ENCODE data around the gene PPFIA2. TPM values are rescaled to one million over a fixed set of nuclear protein-coding genes. Genes with fewer than 3 reads are reported as not detected.

Gene PPFIA2
- total RNA-seq, 2 donors from 2014 or later: 22.6 to 62.6 TPM

DNA sequence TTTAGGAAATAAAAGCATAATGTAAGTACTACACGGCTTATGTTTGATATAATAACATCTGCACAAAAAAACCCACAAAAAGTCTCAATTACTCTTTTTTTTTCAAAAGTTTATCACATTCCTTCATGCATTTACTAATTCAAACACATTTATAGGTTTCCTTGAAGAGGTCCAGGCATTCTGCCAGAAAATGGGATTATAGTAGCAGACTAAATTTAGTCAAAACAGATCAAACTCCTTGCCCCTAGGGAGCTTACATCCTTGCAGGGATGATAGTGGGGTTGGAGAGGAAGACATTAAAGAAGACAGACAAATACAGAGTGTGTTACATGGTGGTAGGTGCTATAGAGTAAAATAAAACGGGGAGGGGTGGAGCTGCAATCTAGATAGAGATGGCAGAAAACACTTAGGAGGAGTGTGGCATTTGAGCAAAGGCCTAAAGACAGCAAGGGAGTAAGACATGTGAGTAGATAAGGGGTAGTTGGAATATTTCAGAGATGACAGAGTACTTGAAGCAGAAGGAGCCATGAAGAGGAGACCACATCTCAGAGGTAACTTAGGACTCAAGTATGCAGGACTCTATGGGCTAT, 266.9 kb downstream of the PPFIA2 start:
- DNase-seq (ENCODE audit: low spot score): no peak
- intact Hi-C loops (cut with DNase I): no loop called here

DNA sequence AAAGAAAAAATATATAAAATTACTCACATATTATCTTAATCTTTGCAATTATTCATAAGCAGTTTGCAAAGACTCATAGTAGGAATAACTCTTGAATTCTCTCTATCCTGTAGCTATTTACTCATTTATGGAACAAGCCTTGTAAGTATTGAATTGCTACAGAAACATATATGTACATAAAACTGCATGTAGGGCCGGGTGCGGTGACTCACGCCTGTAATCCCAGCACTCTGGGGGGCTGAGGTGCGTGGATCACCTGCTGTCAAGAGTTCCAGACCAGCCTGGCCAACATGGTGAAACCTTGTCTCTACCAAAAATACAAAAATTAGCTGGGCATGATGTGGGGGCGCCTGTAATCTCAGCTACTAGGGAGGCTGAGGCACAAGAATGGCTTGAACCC, 286.2 kb downstream of the PPFIA2 start:
- no peak for DNase-seq (ENCODE audit: low spot score)
- intact Hi-C loops (cut with DNase I): no loop called here

- intact Hi-C loops (cut with DNase I): no loop called here
- no peak for DNase-seq (ENCODE audit: low spot score)
Observed at GRCh38 chr12:81470923-81471322, 288.2 kb downstream of the PPFIA2 start.

DNA sequence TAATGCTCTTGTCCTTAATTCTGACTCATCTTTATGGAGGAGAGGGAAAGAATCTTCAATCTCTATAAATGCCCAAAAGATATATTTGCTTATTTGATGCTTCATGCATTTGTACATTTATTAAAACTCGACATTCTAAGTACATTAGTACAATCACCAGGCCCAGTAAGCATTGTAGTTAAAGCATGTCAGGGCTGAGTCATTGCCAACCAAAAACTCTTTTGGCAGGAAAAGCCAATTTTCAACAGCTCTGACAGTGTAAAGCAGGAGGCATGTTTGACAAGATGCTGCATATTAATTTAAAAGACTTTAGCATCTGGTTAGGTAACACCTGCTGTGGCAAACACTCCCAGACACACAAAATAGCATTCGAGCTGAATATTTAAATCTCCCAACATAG, 290.9 kb downstream of the PPFIA2 start:
- no peak for DNase-seq (ENCODE audit: low spot score)
- intact Hi-C loops (cut with DNase I): loop anchor here in 1 of 2 donors (10.0 kb wide), 1 partner anchor 157 kb away; no protein-coding TSS in a partner anchor

DNA sequence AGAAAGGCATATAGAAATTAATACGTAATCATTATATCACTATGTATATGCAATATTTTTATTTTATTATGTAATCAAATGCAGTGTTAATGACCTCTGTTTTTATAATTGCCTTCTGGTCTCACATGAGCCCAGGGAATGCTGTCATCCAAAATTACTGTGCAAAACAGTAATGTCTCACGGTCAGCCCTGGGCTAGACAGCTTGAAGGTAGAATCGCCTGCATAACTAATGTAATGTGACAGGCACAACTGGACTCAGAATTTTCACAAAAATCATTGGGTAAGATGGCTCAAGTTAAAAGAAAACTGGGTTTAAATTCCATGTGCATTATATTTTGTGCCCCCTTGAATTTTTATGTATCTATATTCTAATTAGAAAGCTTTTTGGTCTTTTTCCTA, 293.3 kb downstream of the PPFIA2 start:
- intact Hi-C loops (cut with DNase I): loop anchor here in 1 of 2 donors (10.0 kb wide), 1 partner anchor 159 kb away; no protein-coding TSS in a partner anchor
- DNase-seq (ENCODE audit: low spot score): no peak

DNA sequence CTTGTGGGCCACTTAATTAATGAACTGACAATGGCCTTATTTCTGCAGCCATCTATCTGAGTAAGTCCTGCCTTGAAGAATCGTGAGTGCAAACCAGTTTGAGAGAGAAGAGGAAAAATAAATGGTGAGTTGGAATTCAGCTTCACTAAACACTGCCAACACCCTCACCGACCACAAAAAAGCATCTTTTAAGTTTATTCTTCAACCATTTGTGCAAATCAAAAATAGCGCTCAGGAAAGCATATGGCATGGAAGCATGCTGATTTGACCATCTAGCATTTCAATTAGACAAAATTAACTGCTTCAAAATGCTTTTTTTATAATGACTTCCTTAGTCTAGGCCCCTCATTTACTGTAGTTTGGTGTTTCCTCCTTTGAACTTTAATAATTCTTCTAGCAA, 294.0 kb downstream of the PPFIA2 start:
- intact Hi-C loops (cut with DNase I): loop anchor here in 1 of 2 donors (10.0 kb wide), 1 partner anchor 160 kb away; no protein-coding TSS in a partner anchor
- DNase-seq (ENCODE audit: low spot score): no peak

GRCh38 chr12:81461163-81461562, 298.0 kb downstream of the PPFIA2 start:
- intact Hi-C loops (cut with DNase I): loop anchor here in 1 of 2 donors (10.0 kb wide), 1 partner anchor 164 kb away; no protein-coding TSS in a partner anchor
- no peak for DNase-seq (ENCODE audit: low spot score)

GRCh38 chr12:81450920-81451739, 308.0 kb downstream of the PPFIA2 start:
- DNase-seq (ENCODE audit: low spot score): no peak
- intact Hi-C loops (cut with DNase I): no loop called here

DNA sequence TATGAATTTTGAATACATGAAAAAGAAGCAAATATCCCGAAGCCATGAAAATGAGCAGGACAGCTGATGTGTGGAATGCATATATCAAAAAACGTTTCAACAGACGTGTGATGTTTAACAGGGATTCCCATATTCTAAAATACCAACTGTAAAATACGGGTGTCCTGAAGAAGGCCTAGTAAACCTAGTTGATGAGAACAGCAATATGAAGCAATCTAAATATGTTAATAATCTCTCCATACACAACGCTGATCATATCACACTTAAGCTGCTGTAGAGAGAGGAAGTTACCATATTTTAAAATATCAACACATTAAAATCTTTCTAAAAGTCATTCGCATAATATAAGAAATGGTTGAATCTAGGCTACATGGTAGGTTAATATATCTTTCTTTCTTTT, 317.5 kb downstream of the PPFIA2 start:
- no peak for DNase-seq (ENCODE audit: low spot score)
- intact Hi-C loops (cut with DNase I): loop anchor here in 1 of 2 donors (10.0 kb wide), 1 partner anchor 183 kb away; no protein-coding TSS in a partner anchor

DNA sequence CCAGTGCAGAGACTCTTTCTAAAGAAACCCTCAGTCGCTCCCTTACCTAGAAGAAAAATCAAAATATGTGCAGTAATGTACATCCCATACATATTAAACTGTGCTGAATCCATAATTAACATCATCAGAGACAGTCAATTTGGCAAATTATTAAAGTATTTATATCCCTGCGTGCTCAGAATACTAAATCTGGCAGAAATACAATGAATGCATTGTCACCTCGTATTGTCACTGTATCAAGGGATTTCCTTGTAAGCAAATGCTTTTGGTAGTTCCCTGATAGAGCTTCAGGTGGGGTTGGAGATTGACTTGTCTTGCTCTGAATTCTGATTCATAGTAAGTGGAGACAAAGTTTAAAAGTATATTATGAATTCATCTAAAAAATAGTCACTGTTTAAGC, 319.1 kb downstream of the PPFIA2 start:
- intact Hi-C loops (cut with DNase I): loop anchor here in 1 of 2 donors (10.0 kb wide), 1 partner anchor 185 kb away; no protein-coding TSS in a partner anchor
- DNase-seq (ENCODE audit: low spot score): no peak

DNA sequence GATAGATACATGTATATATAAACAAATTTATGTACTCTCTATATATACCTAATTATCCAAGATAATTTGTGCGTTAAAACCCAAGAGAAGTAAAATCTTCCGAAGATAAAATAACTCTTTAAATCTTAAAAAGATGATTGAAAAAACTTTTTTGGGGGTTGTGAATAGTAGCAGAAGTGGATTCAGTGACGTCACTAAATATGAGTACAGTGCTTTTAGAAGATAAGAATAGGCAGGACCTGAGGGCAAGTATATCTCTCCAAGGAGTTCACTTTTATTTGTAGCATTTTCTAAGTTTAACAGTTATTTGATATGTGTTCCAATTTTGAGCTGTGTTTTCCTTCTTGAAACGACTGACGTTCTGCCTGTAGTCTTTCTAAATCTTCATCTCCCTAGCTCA, 319.8 kb downstream of the PPFIA2 start:
- no peak for DNase-seq (ENCODE audit: low spot score)
- intact Hi-C loops (cut with DNase I): no loop called here

- intact Hi-C loops (cut with DNase I): no loop called here
- no peak for DNase-seq (ENCODE audit: low spot score)
Observed at GRCh38 chr12:81417056-81417455, 342.1 kb downstream of the PPFIA2 start.

- DNase-seq (ENCODE audit: low spot score): no peak
- intact Hi-C loops (cut with DNase I): no loop called here
Observed at GRCh38 chr12:81416571-81416970, 342.6 kb downstream of the PPFIA2 start.

- DNase-seq (ENCODE audit: low spot score): no peak
- intact Hi-C loops (cut with DNase I): no loop called here
Observed at GRCh38 chr12:81414441-81414840, 344.7 kb downstream of the PPFIA2 start.

DNA sequence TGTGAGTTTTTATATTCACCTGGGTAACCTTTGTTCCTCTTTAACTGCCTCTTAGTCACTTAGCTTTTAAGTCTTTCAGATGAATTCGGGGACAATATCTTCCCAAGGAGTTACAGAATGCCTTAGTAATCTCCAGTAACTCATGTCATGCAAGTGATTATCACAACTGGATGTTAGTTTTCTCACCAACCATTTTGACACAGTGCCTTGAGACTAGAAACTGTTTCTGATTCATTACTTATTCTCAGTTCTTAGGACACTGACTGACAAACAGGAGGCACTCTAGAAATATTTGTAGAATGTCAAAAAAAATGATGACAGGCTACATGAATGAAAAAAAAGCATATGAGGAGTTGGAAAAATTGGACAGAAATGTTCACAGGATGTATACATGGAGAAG, 346.2 kb downstream of the PPFIA2 start:
- intact Hi-C loops (cut with DNase I): no loop called here
- DNase-seq (ENCODE audit: low spot score): no peak

- DNase-seq (ENCODE audit: low spot score): no peak
- intact Hi-C loops (cut with DNase I): no loop called here
Observed at GRCh38 chr12:81403348-81403747, 355.8 kb downstream of the PPFIA2 start.

DNA sequence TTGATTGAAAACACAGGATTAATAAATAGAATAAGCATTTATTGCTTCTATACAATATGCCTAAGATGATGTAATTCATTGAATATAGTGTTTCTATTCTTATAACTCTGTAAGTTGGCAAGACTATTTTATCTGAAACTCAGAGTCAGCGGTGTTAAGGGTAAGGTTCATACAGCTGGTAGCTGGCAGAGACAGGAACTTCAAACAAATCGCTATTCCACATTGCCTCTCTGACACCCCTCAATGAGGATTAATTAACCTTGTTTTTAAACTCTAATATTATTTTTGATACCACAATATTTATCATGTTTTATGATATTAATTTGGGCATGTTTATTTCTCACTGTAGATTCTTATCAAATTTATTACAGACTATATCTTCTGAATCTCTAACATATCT, 357.9 kb downstream of the PPFIA2 start:
- no peak for DNase-seq (ENCODE audit: low spot score)
- intact Hi-C loops (cut with DNase I): no loop called here

DNA sequence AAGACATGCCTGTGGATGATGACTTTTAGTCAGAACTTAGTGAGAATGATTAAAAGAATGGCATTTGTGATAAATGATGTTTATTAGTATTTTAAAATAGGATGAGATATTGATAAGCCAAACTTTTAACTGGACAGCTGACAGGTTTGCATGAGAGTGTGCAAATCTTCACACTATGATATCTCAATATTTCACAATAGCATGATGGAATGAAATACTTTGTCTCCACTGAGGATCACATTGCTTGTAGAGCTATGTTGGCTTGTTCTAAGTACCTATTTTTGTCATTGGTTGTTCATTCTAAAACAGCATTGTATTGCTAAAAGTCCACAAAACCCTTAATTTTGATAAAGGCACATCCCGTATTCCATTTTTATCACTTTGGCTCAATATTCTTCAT, 359.1 kb downstream of the PPFIA2 start:
- DNase-seq (ENCODE audit: low spot score): no peak
- intact Hi-C loops (cut with DNase I): no loop called here

DNA sequence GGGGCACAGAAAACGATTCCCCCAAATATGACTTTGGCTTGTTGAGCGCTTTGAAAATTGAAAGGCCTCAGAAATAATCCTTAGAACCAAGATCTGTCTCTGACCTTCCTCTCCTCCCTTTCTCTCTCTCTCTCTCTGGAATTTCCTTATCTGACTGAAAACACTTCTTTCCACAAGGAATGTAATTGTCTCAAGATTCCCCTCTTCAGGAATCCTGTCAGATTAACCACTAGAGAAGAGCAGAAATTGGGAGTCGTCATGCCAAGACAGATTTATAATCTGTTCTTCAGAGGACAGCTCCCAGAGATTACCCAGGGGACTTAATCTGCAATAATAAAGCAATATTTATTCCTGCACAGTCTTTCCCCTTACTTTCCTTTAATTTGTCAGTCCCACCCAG, 363.7 kb downstream of the PPFIA2 start:
- no peak for DNase-seq (ENCODE audit: low spot score)
- intact Hi-C loops (cut with DNase I): no loop called here

GRCh38 chr12:81389550-81390099, 369.5 kb downstream of the PPFIA2 start:
- no peak for DNase-seq (ENCODE audit: low spot score)
- intact Hi-C loops (cut with DNase I): no loop called here

Measured in posterior vena cava (tissue), 2 donors.